Activated CD8-positive, alpha-beta memory T cell treated with anti-CD3 and anti-CD28 coated beads, Interleukin-2, amount 10 ng/mL, durations not matched to agents 7 days and 5 days (primary cell): ENCODE data around the gene PRKCSH. TPM values are rescaled to one million over a fixed set of nuclear protein-coding genes. Genes with fewer than 3 reads are reported as not detected.

Experiments
- ATAC-seq: fragments of 150-1000 bp; cut with Tn5 transposase; one replicate; pipeline ENCODE4 v1.10.0; 2021; ENCODE audit warnings: moderate library complexity
- CTCF ChIA-PET: fragments of 350-600 bp; sonication (Branson Sonifier 250); formaldehyde crosslinking; loops from one replicate; lab custom pipeline; 2021; ENCODE audit warnings: antibody characterized with exemption; lab: Charles Lee
- DNase-seq: peaks from one replicate; pipeline ENCODE4 v3.0.0-alpha.2; 2020
- H3K27ac Mint-ChIP-seq: one replicate; pipeline ENCODE4 v1.8.0; 2021; ENCODE audit warnings: mild to moderate bottlenecking, mixed read lengths
- H3K27me3 Mint-ChIP-seq: one replicate; pipeline ENCODE4 v1.8.0; 2021; ENCODE audit warnings: mixed read lengths
- H3K36me3 Mint-ChIP-seq: one replicate; pipeline ENCODE4 v1.8.0; 2021; ENCODE audit warnings: mild to moderate bottlenecking, mixed read lengths
- H3K4me1 Mint-ChIP-seq: one replicate; pipeline ENCODE4 v1.8.0; 2021; ENCODE audit warnings: mixed read lengths
- H3K4me3 Mint-ChIP-seq: one replicate; pipeline ENCODE4 v1.8.0; 2021; ENCODE audit warnings: mild to moderate bottlenecking, moderate library complexity, mixed read lengths
- H3K9me3 Mint-ChIP-seq: one replicate; pipeline ENCODE4 v1.8.0; 2022; ENCODE audit warnings: low read depth, mixed read lengths
- total RNA-seq, 2 experiments: library from RNA; stranded (reverse); gene quantifications; one replicate each; pipeline ENCODE4 v1.2.3, GENCODE V29; 2021

Gene PRKCSH, protein sequence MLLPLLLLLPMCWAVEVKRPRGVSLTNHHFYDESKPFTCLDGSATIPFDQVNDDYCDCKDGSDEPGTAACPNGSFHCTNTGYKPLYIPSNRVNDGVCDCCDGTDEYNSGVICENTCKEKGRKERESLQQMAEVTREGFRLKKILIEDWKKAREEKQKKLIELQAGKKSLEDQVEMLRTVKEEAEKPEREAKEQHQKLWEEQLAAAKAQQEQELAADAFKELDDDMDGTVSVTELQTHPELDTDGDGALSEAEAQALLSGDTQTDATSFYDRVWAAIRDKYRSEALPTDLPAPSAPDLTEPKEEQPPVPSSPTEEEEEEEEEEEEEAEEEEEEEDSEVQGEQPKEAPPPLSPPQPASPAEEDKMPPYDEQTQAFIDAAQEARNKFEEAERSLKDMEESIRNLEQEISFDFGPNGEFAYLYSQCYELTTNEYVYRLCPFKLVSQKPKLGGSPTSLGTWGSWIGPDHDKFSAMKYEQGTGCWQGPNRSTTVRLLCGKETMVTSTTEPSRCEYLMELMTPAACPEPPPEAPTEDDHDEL
- 100 to 1,000 TPM; 278 to 306 TPM for total RNA-seq

DNA sequence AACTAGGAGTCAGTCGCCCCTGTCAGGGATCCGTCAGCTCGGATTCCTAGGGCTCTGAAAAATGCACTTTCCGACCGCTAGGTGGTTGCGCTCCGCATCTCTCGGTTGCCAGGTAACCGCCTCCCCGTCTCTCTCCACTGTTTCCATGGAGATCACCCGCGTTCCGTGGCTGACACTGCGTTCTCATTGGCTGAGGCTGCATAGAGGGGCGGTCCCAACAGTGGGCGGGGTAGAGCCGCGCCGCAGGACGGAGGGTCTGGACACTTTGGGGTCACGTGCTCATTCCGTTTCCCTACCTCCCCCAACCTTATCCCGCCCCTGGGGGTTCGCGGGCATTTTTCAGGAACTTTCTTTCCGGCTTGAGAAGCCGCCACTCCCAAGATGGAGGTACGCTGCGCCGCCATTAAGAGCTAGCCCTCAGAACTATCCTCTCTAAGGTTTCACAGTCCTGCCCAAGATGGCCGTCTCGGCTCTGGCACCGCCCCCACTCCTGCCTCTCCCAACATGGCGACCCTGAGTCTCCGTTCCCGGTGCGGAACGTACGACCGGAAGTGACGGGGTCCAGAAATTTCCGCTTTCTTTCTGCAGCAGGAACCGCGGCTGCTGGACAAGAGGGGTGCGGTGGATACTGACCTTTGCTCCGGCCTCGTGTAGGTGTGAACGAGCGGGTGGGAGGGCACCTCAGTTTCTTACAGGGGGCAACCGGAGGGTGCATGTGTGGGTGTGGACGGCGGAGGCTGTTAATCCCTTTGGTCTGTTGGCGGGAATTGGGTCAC lies at the start of gene PRKCSH, which contains the start of gene ODAD3:
Gene PRKCSH, plus strand, starts transcription at position 579 of the 776 bp plus-strand sequence. CDS start 483 bp downstream, outside the sequence.
Gene ODAD3, minus strand, starts transcription at position 65 of the 776 bp plus-strand sequence. CDS start 105 bp downstream, outside the sequence.
- Mint-ChIP-seq H3K4me3 (peak within 1 kb of the TSS; percentile 100), H3K27ac (peak within 1 kb of the TSS; percentile 96), H3K36me3 (peaks cover 26% of the 10 kb centered on the region), H3K9me3 (no peaks in the 10 kb centered on the region), H3K27me3 (peaks cover 4% of the 10 kb centered on the region), H3K4me1 (peaks cover 25% of the 10 kb centered on the region)
- DNase-seq: peak; percentile 99
- CTCF ChIA-PET: interaction anchor here (0.6 to 4.7 kb wide), 15 partner anchors 8 to 162 kb away, joined by 3 to 29 read pairs (median 3); partner anchors contain the start of genes CCDC159, SWSAP1, TMEM205 and ZNF627
- ATAC-seq: peak; percentile 95

DNA sequence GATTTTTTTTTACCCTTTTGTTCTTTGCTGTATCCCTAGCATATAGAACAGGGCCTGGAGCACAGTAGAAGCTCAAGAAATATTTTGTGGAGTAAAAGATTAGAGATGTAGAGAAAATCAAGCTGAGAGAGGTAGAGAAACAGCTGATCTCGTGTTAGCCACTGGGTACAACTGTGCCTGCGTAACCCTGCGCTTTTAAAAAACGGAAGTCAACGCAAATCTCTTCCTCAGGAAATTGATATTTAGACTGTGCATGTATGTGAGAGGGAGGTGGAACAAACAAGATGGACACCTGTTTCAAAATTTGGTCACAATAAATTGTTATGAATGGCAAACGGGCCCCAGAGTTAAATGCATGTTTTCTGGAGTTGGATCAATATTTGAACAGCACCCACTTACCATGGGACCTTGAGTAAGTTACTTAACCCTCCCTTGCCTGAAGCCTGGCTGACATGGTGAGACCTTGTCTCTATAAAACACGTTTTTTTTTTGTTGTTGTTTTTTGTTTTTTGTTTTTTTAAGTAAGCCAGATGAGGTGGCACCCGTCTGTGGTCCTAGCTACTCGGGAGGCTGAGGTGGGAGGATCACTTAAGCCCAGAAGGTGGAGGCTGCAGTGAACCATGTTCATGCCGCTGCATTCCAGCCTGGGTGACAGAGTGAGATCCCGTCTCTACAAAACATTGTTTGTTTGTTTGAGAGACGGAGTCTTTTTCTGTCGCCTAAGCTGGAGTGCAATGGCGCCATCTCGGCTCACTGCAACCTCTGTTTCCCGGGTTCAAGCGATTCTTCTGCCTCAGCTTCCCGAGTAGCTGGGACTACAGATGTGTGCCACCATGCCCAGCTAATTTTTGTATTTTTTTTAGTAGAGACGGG lies 48.0 kb upstream of the PRKCSH start:
- H3K9me3 Mint-ChIP-seq: no peaks in the 10 kb centered on the region
- H3K27me3 Mint-ChIP-seq: peaks cover 19% of the 10 kb centered on the region
- no peak overlapping the region for H3K4me3 Mint-ChIP-seq
- CTCF ChIA-PET: interaction anchor here (1.3 to 1.6 kb wide), 2 partner anchors 13 kb away, joined by 3 to 5 read pairs; partner anchors contain the start of gene SWSAP1
- H3K27ac Mint-ChIP-seq: no peak overlapping the region
- ATAC-seq (no peak), DNase-seq (no peak)
- peaks cover 9% of the 10 kb centered on the region for H3K4me1 Mint-ChIP-seq
- H3K36me3 Mint-ChIP-seq: no peaks in the 10 kb centered on the region

DNA sequence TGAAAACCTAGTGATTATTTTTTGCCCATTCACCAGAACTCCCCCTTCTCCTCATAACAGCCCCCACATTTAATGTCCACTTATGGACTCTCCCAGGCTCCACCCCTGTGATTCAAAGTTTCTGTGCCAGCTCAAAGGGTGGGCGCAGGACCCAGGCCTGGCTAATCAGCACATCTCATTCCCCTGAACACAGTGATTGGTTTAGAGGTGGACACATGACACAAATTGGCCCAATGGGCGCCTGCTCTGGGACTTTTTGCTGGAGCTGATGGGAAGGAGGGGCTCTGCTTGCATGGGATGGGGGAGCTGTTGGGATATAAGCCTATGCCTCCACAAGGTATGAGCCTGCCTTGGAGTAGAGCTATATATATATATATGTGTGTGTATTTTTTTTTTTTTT lies 45.1 kb upstream of the PRKCSH start:
- Mint-ChIP-seq H3K36me3 (no peaks in the 10 kb centered on the region), H3K4me3 (no peak overlapping the region), H3K27me3 (no peaks in the 10 kb centered on the region), H3K27ac (no peak overlapping the region), H3K9me3 (no peaks in the 10 kb centered on the region), H3K4me1 (peaks cover 6% of the 10 kb centered on the region)
- CTCF ChIA-PET: interaction anchor here (0.7 to 2.6 kb wide), 2 partner anchors 8 to 185 kb away, joined by 3 to 18 read pairs; no protein-coding TSS in a partner anchor
- DNase-seq: no peak
- no peak for ATAC-seq

DNA sequence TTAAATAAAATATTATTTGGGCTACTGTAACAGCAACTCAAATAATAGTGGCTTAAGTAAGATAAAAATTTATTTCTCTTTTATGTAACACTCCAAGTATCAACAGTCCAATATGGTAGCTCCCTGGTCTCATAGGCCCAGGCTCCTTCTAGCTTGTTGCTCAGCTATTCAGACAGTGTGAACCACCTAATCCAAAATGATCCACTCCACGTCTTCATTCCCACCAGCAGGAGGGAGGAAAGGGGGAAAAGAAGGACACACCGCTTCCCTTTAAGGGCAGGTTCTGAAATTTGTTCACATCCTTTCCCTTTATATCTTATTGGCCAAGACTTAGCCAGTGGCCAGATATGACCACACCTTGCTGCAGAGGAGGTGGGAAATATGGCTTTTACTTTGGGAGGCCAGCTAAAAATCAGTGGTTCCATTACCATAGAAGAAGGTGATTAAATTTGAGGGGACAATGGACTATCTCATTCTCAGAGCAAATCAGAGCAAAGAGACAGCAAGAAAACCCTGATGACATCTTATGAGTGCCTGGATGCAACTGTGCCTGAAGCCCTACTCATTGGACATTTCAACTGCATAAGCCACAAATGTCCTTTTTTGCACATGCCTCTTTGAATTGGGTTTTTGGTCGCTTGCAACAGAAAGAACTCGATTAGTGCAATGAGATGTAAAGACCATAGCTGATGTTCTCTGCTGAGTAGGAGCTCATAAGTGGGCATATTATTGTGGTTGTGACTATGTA lies 44.3 kb upstream of the PRKCSH start:
- Mint-ChIP-seq H3K4me3 (no peak overlapping the region), H3K36me3 (no peaks in the 10 kb centered on the region), H3K9me3 (no peaks in the 10 kb centered on the region), H3K27ac (no peak overlapping the region), H3K27me3 (no peaks in the 10 kb centered on the region), H3K4me1 (peaks cover 6% of the 10 kb centered on the region)
- CTCF ChIA-PET: interaction anchor here (0.7 to 2.6 kb wide), 2 partner anchors 9 to 186 kb away, joined by 3 to 18 read pairs; no protein-coding TSS in a partner anchor
- ATAC-seq (no peak), DNase-seq (no peak)

DNA sequence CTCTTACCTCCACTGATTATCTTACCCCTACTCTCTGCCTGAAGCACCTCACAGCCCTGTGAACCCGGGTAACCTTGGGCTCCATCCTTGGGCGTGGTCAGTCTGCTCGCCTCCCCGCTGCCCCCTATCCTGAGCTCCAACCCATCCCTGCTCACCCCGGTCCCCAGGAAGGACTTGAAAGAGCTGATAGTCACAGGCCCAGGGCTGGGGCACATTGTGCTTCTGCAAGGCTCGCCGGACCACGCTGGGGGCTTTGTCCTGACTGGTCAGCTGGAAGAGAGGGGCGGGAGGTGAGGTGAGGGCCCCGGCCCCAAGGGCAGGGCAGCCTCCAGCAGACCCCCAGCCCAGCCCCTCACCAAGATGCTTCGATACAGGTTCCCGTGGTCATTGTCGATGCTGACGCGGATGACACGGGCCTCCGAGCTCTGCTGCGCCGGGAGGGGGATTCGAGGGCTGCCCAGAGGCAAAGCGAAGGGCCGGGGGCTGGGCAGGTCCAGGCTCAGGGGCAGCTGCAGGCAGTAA lies 38.3 kb upstream of the PRKCSH start:
- H3K4me3 Mint-ChIP-seq: no peak overlapping the region
- no peaks in the 10 kb centered on the region for H3K27me3 Mint-ChIP-seq
- no peak overlapping the region for H3K27ac Mint-ChIP-seq
- peaks cover 2% of the 10 kb centered on the region for H3K4me1 Mint-ChIP-seq
- DNase-seq (no peak), ATAC-seq (no peak)
- CTCF ChIA-PET: interaction anchor here (0.9 kb wide), 1 partner anchor 16 kb away, joined by 3 read pairs; no protein-coding TSS in a partner anchor
- H3K9me3 Mint-ChIP-seq: no peaks in the 10 kb centered on the region
- no peaks in the 10 kb centered on the region for H3K36me3 Mint-ChIP-seq

DNA sequence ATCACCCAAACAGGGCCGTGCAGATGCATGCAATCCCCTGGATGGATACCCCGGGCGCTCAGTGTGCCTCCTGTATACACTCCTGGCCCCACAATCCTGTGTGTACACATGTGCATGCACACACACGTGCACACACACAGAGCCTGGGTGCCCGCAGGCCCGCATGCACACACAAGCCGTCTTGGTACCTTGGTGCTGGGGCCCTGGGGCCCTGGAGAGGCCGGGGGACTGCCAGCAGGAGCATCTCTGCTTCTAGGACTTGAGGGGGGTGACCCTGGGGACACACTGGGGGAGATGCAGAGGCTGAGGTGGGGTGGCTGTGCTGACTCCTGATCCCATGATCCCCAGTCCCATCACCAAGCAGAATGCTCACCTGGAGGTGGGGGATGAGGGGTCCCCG lies 35.8 kb upstream of the PRKCSH start:
- peaks cover under 1% of the 10 kb centered on the region for H3K27me3 Mint-ChIP-seq
- H3K4me1 Mint-ChIP-seq: no peaks in the 10 kb centered on the region
- no peak overlapping the region for H3K4me3 Mint-ChIP-seq
- no peaks in the 10 kb centered on the region for H3K9me3 Mint-ChIP-seq
- ATAC-seq: no peak
- DNase-seq: no peak
- no peaks in the 10 kb centered on the region for H3K36me3 Mint-ChIP-seq
- no peak overlapping the region for H3K27ac Mint-ChIP-seq
- CTCF ChIA-PET: interaction anchor here (1.1 kb wide), 1 partner anchor 23 kb away, joined by 3 read pairs; no protein-coding TSS in a partner anchor

DNA sequence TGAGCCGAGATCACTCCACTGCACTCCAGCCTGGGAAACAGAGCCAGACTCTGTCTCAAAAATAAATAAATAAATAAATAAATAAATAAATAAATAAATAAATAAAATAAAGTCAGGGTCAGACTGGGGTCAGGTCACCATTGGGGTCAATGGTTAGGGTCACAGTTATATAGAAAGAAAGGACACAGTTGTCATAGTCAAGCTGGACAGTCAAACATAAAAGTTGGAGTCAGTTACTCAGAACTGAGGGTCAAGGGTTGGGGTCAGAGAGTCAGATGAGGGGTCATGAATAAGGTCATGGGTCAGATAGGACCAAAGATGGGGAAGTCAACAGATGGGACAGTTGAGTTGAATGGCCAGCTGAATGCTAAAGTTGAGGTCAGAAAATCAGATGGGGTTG lies 34.6 kb upstream of the PRKCSH start:
- H3K36me3 Mint-ChIP-seq: no peaks in the 10 kb centered on the region
- peaks cover 6% of the 10 kb centered on the region for H3K27me3 Mint-ChIP-seq
- H3K4me1 Mint-ChIP-seq: no peaks in the 10 kb centered on the region
- no peak for ATAC-seq
- H3K27ac Mint-ChIP-seq: no peak overlapping the region
- no peak for DNase-seq
- H3K4me3 Mint-ChIP-seq: no peak overlapping the region
- CTCF ChIA-PET: interaction anchor here (1.5 kb wide), 1 partner anchor 82 kb away, joined by 3 read pairs; no protein-coding TSS in a partner anchor
- H3K9me3 Mint-ChIP-seq: no peaks in the 10 kb centered on the region

DNA sequence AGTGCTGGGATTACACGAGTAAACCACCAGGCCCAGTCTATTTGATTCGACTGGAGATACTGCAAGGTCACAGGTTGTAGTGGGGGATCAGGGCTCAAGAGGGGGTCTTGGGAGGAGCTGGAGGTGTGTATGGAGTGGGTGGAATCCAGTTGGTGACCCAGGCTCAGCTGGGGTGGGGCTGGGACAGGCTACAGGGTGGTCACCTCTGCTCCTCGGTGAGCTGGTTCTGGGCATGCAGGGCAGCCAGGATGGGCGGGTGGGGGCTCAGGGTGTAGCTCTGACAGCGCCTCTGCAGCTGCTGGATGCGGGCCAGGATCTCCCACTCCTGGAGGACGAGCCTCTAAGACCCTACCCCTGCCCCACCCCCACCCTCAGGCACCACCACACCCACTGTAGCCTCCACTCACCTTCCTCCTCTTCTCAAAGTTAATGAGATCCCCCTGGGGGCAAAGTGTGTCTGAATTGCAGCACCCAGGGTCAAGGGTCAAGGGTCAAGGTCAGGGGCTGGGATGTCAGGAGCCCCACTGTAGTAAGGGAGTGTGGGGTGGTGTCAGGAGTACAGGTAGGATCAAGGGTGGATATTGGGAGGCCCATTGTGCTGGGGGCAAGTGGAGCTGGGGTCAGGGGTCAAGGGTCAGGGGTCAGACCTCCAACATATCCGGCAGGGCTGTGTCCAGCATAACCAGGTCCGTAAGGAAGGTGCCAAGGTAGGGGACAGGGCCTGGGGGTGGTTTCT lies 33.5 kb upstream of the PRKCSH start:
- no peak overlapping the region for H3K4me3 Mint-ChIP-seq

DNA sequence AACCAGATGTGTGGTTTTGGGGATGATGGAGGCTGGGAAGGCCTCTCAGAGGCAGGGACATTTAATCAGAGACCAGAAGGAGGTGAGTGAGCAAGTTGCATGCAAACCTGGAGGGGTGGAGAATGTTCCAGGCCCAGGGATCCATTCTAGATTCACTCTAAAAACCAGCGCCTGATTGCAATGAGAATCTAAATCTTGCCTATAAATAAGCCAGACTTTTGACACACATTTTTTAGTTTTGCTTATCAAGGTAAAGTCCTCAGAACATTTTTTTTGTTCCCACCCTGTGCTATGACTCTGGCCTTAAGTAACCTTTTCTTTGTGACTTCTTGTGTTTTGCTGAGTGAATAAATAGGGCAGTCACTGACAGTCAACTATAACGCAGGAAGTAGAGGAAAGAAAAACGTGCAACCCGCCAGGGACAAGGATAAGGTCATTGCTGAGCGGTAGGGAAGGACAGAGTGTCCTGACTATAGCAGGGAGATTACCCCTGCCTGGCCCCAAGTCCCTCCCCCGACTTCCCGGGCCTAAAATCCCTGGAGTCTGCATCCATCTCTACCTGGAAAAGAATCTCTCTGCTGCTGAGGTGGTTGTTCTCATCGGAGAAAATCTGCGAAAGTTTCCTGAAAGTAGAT lies 30.7 kb upstream of the PRKCSH start:
- H3K4me1 Mint-ChIP-seq: no peaks in the 10 kb centered on the region
- ATAC-seq: no peak

More for the DNA sequence above, 33.5 kb upstream of the PRKCSH start:
- ATAC-seq (no peak), DNase-seq (no peak)
- Mint-ChIP-seq H3K4me1 (no peaks in the 10 kb centered on the region), H3K9me3 (no peaks in the 10 kb centered on the region), H3K27me3 (peaks cover 14% of the 10 kb centered on the region), H3K36me3 (no peaks in the 10 kb centered on the region), H3K27ac (no peak overlapping the region)
- CTCF ChIA-PET: interaction anchor here (1.5 kb wide), 1 partner anchor 80 kb away, joined by 3 read pairs; no protein-coding TSS in a partner anchor

DNA sequence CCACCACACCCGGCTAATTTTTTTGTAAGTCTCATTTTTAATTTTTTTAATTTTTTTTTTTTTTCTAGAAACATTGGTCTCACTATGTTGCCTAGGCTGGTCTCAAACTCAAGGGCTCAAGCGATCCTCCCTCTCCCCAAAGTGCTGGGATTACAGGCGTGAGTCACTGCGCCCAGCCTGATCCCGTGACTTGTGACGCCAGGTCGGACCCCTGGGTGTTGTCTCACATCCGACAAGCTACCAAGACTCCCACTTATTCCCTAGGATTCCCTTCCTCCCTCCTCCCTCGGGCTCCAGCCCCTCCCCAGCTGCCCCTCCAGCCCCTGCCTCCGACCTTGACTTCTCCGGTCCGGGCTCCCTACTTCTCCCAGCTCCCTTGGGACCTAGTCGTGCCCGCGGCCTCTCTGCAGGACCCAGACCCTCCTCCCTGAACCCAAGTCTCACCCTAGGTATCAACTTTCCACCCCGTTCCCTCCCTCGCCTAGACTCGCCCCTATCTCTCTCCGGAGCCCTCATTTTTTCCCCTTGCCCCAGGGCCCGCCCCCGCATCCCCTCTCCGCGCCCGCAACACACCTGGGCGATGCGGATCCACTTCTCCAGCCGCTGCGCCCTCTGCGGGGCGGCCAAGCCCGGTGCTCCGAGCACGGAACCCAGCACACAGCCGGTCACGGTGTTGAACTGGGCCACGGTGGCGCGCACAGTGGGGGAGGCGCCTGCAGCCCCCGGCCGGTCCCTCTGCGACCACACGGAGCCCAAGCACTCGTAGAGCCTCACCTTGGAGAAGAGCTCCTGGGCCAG lies 29.4 kb upstream of the PRKCSH start:
- CTCF ChIA-PET: interaction anchor here (0.6 to 1.3 kb wide), 3 partner anchors 24 to 170 kb away, joined by 3 to 4 read pairs (median 3); no protein-coding TSS in a partner anchor
- Mint-ChIP-seq H3K4me1 (no peaks in the 10 kb centered on the region), H3K27ac (no peak overlapping the region), H3K36me3 (no peaks in the 10 kb centered on the region), H3K4me3 (no peak overlapping the region), H3K9me3 (no peaks in the 10 kb centered on the region), H3K27me3 (peaks cover 26% of the 10 kb centered on the region)
- DNase-seq: no peak
- no peak for ATAC-seq

More for the DNA sequence above, 30.7 kb upstream of the PRKCSH start:
- H3K27ac Mint-ChIP-seq: no peak overlapping the region
- no peak overlapping the region for H3K4me3 Mint-ChIP-seq
- no peaks in the 10 kb centered on the region for H3K36me3 Mint-ChIP-seq
- no peak for DNase-seq
- H3K9me3 Mint-ChIP-seq: no peaks in the 10 kb centered on the region
- CTCF ChIA-PET: no interaction called here
- peaks cover 24% of the 10 kb centered on the region for H3K27me3 Mint-ChIP-seq
